ENCODE results near the gene CLNS1A. TPM values are rescaled to one million over a fixed set of nuclear protein-coding genes. Genes with fewer than 3 reads are reported as not detected.
"Not testable (repeated sequence)": the region's sequence is repeated elsewhere in the genome, so short reads cannot be mapped to it uniquely, and the experiment has no call there.

CLNS1A gene
- polyA plus RNA-seq, 3 donors, result 222 to 247 (median 227) TPM

- peak; percentile 18 to 29 (median 23) for DNase-seq (ENCODE audit: low read depth in 3 of 3, low spot score in 2 of 3)
Measured at GRCh38 chr11:77619576-77620198, 17.9 kb downstream of the CLNS1A start.

- no peak for DNase-seq (ENCODE audit: low read depth in 3 of 3, low spot score in 2 of 3)
Measured at GRCh38 chr11:77617892-77618291, 19.7 kb downstream of the CLNS1A start.

GRCh38 chr11:77611921-77612320, 25.7 kb downstream of the CLNS1A start:
- no peak for DNase-seq (ENCODE audit: low read depth in 3 of 3, low spot score in 2 of 3)

DNA sequence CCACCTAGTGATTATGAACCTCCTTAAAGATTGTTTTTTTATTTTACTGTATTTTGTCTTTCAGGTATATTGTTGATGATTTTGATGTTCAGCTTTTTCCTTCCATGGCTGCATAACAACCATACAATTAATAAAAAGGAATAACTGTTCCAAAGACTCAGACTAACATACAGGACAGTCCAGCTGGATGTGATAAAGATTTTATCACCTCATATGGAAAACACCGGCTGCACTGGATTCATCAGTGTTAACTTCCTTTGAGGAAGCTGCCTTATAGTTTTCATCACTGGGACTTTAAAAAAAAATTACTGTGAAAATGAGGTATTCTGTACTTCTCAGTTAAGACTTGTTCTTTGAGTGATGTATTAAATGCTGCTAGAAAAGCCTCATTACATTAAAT, 28.4 kb downstream of the CLNS1A start:
- DNase-seq (ENCODE audit: low read depth in 3 of 3, low spot score in 2 of 3), result no peak

GRCh38 chr11:77604281-77604680, 33.3 kb downstream of the CLNS1A start:
- no peak for DNase-seq (ENCODE audit: low read depth in 3 of 3, low spot score in 2 of 3)

- no peak for DNase-seq (ENCODE audit: low read depth in 3 of 3, low spot score in 2 of 3)
Measured at GRCh38 chr11:77602381-77603088, 35.1 kb downstream of the CLNS1A start.

DNA sequence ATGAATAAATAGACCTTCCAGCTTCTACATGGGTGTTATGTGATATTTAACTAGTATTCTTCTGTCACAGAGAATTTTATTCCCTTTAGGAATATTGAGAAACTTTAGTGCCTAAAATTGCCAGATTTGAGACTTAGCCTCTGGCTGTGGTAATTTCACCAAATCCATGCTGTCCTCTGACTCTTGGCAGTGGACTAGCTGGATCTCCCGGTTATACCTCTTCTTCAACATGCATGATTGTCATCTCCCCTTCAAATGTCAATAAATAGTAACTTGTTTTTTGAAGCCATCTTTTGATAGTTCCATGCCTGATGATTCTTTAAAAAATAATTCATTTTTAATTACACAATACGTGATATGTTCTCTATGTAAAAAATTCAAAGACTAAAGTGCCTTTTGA, 39.4 kb downstream of the CLNS1A start:
- no peak for DNase-seq (ENCODE audit: low read depth in 3 of 3, low spot score in 2 of 3)

DNA sequence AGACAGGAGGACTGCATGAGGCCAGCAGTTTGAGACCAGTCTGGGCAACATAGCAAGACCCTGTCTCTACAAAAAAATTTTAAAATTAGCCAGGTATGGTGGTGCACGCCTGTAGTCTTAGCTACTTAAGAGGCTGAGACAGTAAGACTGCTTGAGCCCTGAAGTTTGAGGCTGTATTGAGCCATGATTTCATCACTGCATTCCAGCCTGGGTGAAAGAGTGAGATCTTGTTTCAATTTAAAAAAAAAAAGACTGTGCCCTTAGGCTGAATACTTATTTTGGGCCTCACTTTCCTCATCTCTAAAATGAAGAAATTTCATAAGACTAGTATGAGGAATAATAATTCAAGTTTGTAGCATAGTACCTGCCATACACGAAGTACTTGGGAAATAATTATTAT, 41.0 kb downstream of the CLNS1A start:
- no peak for DNase-seq (ENCODE audit: low read depth in 3 of 3, low spot score in 2 of 3)

DNA sequence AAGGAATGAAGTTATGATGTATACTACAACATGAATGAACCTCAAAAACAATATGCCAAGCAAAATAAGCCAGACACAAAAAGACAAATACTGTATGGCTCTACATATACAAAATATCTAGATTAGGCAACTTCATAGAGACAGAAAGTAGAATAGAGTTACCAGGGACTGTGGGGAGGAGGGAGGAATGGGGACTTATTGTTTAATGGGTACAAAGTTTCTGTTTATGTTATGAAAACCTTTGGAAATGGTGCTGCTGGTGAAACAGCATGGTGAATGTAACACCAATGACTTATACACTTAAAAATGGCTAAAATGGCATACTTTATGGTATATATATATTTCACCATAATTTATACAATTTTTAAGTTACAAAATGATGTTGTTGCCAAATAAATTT, 43.7 kb downstream of the CLNS1A start:
- no peak for DNase-seq (ENCODE audit: low read depth in 3 of 3, low spot score in 2 of 3)

GRCh38 chr11:77592727-77593126, 44.9 kb downstream of the CLNS1A start:
- DNase-seq (ENCODE audit: low read depth in 3 of 3, low spot score in 2 of 3), result no peak

GRCh38 chr11:77590194-77590782, 47.3 kb downstream of the CLNS1A start:
- peak; percentile 12 to 19 (median 13) for DNase-seq (ENCODE audit: low read depth in 3 of 3, low spot score in 2 of 3)

DNA sequence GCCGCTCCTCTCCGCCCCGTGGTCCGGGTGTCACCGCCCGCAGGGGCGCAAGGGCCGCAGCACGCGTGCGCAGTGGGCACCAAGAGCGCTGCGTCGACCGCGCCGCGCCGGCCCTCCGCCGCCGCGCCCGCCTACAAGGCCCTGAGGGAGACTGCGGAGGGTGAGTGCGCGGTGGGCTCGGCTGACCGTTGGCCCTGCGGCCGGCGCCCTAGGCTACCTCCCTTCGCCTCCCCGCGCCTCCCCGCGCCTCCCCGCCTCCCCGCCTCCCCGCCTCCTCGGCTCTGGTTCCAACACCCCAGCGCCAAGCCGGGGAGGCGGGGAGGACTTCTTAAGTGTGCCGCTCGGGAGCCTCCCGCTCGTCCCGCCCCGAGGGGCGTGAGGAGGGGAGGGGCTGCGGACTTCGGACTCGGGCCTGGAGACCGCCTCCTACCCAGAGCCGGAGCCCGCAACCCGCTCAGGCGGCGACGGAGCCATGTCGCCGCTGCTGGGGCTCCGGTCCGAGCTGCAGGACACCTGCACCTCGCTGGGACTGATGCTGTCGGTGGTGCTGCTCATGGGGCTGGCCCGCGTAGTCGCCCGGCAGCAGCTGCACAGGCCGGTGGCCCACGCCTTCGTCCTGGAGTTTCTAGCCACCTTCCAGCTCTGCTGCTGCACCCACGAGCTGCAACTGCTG, 47.9 kb downstream of the CLNS1A start, which contains the start of gene AQP11:
AQP11 (plus strand) TSS at position 433 of the 673 bp plus-strand sequence; CDS start at position 473, 40 bp downstream.
- DNase-seq (ENCODE audit: low read depth in 3 of 3, low spot score in 2 of 3), result peak; percentile 67 to 81 (median 77)

GRCh38 chr11:77589181-77589520, 48.4 kb downstream of the CLNS1A start:
- peak in 1 of 3 donors; percentile 10 for DNase-seq (ENCODE audit: low read depth in 3 of 3, low spot score in 2 of 3)

DNA sequence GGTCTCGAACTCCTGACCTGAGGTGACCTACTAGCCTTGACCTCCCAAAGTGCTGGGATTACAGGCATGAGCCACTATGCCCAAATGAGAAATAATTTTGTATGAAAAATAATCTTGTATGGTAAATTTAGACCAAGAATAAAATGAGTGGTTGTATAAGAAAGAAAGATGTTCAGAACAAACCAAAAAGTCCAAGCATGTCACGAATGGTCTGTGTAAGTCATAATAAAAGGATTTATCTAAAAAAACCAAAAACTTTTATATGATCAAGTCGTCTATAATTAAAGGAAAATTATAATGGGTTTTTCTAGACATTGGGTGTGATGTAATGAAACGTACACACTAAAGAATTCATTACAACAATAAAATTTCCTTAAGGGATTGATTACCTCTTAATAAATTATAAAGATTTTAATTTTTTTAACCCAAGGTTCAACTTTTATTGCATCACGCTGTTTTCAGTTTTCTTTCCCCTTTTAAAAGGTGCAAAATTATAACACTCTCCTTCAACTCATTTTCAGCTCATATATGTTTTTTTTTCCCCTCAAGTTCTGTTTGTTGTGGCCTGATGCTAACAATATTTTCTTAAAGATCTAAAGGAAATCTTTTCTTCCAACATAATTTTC, 56.8 kb downstream of the CLNS1A start:
- DNase-seq (ENCODE audit: low read depth in 3 of 3, low spot score in 2 of 3), result peak in 1 of 3 donors; percentile 12

- DNase-seq (ENCODE audit: low read depth in 3 of 3, low spot score in 2 of 3), result not testable (repeated sequence)
Measured at GRCh38 chr11:77575428-77575827, 62.2 kb downstream of the CLNS1A start.

DNA sequence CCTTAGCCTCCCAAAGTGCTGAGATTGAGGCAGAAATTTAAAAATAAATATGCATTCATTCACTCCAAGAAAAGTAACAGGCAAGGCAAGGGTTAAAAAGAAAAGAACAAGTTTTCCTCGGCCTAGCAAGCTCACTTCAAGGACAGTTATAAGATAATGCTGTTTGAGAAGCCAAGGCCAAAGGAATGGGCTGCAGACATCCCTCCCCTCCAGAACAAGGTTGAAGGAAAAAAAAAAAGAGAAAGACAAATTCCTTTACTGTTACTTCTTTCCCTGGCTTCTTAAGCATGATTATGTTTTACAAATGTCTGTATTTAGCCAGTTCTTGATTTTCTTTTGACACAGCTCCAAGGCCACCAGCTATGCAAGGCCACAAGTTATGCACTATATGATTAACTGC, 66.7 kb downstream of the CLNS1A start:
- not testable (repeated sequence) for DNase-seq (ENCODE audit: low read depth in 3 of 3, low spot score in 2 of 3)

- DNase-seq (ENCODE audit: low read depth in 3 of 3, low spot score in 2 of 3), result no peak
Measured at GRCh38 chr11:77569676-77570070, 67.9 kb downstream of the CLNS1A start.

DNA sequence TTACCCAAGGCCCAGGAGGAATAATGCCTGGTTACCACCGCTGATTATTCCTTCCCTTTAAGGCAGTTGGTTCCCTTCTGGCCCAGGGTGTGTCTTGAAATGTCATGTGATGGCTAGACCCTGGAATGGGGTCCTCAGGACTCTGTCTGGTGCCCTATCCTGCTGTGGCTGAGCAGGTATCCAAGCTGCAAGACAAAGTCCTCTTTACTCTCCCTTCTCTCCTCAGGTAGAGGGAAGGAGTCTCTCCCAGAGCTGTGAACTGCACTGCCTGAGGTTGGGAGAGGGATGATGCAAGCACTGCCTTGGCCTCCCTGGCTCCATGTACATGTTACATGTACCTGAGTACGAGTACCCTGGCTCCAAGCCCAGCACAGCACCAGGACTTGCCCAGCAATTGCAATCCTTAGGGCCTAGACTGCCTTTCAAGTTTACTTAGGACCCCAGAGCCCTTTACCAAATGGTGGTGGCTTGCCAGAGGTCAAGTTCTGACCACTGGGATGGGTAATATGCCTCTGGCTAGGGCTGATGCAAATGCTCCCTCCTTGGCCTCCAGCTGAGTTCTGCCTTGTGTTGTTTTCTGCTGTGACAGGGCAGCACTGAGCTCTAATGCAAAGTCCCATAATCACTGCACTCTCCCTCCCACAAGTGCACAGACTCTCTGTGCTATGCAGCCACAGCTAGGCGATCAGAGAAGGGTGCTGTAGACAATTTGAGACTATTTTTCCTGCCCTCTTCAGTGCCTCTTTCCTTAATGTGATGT, 68.5 kb downstream of the CLNS1A start:
- DNase-seq (ENCODE audit: low read depth in 3 of 3, low spot score in 2 of 3), result no peak

DNA sequence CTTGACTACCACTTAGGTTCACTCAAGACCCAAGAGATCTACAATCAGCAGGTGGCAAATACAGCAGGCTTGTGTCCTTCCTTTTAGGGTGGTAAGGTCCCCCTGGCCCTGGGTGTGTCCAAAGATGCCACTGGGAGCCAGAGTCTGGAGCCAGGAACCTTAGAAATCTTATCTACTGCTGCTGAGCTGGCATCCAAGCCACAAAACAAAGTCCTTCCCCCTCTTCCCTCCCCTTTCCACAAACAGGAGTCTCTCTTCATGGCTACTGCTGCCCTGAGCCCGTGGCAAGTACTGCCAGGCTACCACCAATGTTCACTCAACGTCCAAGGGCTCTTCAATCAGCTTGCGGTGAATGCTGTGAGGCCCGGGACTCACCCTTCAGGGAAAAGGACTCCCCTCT, 69.3 kb downstream of the CLNS1A start:
- DNase-seq (ENCODE audit: low read depth in 3 of 3, low spot score in 2 of 3), result no peak

All from right renal cortex interstitium (tissue), 3 donors.